Stimulated activated CD4-positive, alpha-beta T cell treated with anti-CD3 and anti-CD28 coated beads, Interleukin-4, amount 100 ng/mL, for 24 hours (primary cell): ENCODE data around the gene GPR137B.

Experiments used
- DNase-seq: peaks from one replicate; pipeline ENCODE4 v3.0.0-alpha.2; 2020

GPR137B gene

DNA sequence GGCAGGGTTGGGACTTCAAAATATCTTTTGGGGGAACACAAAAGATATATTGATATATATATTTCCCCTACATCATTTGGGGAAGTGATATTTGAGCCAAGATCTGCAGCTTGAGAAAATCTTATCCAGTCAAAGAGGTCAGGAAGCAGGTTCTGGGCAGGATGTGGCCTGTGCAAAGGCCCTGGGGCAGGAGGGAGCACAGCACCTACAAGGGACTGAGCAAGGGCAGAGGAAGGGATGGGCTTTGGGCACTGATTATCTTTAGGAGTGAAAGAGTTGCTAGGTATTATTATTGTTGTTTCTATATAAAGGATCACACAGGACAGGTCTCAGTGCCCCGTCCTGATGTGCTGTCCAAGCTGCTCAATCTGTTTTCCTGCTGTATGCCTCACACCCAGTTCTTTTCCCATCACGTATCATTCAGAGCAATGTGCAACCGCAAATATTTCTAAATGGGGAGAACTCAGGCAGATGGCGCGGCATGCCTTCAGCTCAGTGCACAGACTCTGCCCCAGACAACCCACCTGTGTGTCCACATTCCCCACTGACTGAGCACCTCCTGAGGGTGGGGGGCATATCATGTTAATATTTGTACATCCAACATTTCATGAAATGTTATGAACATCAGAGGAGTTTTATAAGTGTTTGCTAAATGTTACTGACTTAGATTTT lies 28.1 kb upstream of the GPR137B start:
- DNase-seq = no peak

DNA sequence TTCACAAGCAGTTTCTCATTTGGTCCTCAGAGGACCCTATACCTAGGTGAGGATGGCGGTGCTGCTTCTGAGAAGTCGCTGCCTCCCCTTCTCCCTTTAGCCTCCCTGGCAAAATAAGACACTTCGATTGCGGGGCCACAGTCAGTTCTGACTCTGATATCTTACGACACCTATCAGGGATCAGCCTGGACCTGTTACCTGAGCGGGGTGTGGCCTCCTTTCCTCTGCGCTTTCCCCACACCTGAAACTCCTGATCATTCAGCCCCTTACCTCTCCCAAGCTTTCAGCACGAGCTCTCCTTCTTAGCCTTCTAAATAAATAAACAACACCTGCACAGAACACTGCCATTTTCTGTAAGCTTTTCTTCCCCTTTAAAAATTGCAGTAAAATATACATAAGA lies 24.6 kb upstream of the GPR137B start:
- no peak for DNase-seq

GRCh38 chr1:236119943-236120484 lies 22.3 kb upstream of the GPR137B start:
- DNase-seq = no peak

DNA sequence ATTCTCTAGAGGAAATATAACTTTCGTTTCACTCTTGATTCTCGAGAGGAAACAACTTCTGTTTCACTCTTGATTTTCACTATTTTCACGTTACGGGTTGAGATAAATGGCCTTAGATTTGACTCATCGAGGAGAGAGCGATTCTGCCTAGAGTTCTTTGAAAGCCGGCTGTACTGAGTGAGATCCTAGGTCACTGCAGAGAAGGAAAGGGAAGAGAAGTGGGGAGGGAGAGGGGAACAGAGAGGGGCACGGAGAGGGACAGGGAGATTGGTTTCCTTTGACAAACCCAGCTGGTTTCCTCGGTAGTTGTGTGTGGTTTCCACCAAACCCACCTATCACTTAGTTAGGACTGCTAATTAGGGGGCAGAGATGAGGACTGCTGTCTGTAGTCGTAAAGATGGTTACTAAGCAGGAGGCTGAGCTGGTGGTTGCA lies 21.6 kb upstream of the GPR137B start:
- no peak for DNase-seq

DNA sequence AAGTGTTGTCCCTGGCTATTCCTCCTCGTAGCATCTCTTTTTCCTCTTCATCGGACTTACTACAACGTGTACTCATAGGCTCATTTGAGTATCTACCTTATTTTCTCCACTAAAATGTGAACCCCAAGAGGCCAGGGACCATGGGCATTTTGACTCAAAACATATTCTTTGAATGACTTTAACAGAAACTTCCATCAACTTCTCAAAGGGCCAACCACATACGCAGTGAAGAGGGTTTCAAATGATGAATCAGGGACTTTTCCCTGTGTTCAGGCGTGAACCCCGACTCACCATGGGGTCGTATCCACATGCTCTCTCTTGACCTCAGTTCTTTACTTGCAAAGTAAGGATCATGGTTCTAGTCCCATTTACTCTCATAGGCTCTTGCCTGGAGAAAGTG lies 20.2 kb upstream of the GPR137B start:
- no peak for DNase-seq

GRCh38 chr1:236123563-236123962 lies 18.8 kb upstream of the GPR137B start:
- no peak for DNase-seq

DNA sequence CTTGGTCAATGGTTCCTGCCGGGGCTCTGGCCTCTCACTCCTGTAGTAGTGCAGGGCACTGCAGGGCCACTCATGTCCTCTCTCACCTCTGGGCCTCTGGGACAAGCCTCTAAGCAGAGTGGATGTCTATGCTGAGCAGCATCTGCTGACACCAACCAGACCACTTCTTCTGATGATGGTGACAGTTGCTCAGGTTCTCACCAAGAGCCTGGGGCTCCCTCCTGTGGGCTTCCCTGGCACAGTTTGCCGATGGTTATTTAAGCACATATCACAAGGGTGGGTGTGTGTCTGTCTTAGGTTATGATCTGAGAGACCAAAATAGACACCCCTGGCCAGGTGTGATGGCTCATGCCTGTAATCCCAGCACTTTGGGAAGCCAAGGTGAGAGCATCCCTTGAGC lies 17.4 kb upstream of the GPR137B start:
- no peak for DNase-seq

GRCh38 chr1:236127045-236127444 lies 15.3 kb upstream of the GPR137B start:
- no peak for DNase-seq

DNA sequence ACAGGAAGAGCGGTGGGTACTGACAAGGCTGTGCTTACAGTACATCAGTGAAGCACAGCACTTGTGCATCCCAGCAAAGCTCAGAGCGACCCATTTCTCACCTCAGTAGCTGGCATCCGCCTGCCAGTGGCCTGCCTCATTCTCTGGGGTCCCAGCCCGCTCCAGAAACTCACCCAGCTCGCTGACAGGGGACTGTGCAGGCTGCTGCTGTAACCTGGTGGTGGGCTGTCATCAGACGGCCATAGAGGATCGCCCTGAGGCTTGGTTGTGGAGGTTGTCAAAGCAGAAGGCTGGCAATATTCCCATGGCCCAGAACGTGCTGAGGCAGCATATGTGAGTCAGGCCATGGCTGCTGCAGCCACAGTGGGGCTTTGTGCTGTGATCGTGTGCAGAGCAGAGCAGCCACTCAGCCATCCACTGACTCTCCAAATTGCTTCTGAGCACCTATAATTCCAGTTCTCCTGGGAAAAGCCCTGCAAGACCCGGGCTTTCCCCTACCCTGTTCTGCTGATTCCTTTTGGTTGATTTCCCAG lies 13.6 kb upstream of the GPR137B start:
- DNase-seq = no peak

GRCh38 chr1:236129306-236129705 lies 13.0 kb upstream of the GPR137B start:
- no peak for DNase-seq

DNA sequence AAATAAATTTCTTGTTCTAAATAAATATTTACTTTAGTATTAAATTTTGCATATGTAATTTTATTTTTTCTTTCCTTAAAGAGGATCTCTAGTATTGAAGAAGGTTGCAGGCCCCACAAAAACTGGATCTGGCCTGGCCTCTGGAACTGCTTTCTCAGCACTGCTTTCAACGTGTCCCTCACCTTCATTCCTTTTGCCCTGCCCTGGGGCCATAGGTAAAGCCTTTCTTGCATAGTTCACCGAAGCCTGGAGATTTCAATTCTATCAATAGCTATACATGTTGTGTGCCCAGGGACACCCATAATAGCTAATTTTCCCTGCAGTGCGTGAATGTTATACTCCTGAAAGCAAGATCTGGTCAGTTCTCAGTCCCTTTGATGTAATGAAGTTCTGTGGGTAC lies 12.0 kb upstream of the GPR137B start:
- DNase-seq = no peak

- DNase-seq = no peak
These were observed 10.4 kb upstream of the GPR137B start for GRCh38 chr1:236131916-236132315.

- DNase-seq = no peak
These were observed 9.8 kb upstream of the GPR137B start for GRCh38 chr1:236132420-236133046.

GRCh38 chr1:236133339-236133738 lies 9.0 kb upstream of the GPR137B start:
- no peak for DNase-seq

DNA sequence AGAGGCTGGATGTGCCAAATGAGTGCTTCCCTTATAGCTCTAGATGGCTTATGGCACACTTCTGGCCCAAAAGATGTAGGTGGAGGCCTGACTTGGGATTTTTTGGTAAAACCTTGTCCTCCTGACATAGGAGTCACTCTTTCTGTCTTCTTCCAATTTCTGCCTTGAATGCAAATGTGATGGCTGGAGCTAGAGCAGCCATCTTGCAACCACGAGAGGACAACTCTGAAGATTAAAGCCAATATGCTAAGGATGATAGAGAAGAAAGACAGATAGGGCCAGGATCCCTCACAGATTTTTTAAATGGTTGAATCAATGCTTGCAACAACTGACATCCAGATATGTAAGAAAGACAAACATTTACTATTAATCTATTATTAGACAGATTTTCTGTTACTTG lies 8.5 kb upstream of the GPR137B start:
- DNase-seq = no peak

DNA sequence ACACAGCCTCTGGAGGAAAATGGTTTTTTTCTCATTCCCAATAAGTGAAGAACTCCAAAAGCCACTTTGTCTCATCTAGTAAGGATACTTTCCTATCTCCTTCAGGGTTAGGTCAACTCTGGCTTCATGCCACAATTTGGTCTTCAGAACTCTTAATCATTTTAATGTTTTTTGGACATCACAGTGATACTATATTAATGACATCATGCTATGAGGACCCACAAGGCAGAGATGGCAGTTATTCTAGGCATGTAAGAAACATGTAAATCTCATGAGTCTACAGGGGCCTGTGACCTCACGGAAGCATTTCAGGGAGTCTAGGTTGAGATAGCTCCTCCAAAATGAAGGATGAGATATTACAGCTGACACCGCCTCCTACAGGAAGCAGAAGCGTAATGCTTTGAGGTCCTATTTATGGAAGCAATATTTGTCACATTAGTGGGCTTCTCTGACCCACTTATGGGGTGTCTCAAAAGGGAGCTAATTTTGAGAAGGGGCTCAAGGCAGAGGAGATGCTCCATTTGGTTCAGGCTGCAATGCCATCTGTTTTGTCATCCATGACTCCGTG lies 5.0 kb upstream of the GPR137B start:
- no peak for DNase-seq

GRCh38 chr1:236139495-236139894 lies 2.8 kb upstream of the GPR137B start:
- DNase-seq = no peak

- DNase-seq = no peak
These were observed 1.5 kb upstream of the GPR137B start for GRCh38 chr1:236140705-236141446.

- DNase-seq = no peak
These were observed 689 bp upstream of the GPR137B start for GRCh38 chr1:236141447-236142252.

- peak; percentile 41 for DNase-seq
These were observed 987 bp downstream of the GPR137B start for GRCh38 chr1:236143104-236143948.

- DNase-seq = no peak
These were observed 1.7 kb downstream of the GPR137B start for GRCh38 chr1:236144033-236144432.
